Putamen (tissue), 1 donor: Measurements from ENCODE around the gene TAF10.
A peak's percentile ranks its signal among the peaks of the same experiment; 100 is the strongest.

ENCODE experiments used
- DNase-seq: peaks from one replicate; pipeline ENCODE4 v3.0.0-alpha.2; 2016; ENCODE audit warnings: low spot score

TAF10 gene

DNA sequence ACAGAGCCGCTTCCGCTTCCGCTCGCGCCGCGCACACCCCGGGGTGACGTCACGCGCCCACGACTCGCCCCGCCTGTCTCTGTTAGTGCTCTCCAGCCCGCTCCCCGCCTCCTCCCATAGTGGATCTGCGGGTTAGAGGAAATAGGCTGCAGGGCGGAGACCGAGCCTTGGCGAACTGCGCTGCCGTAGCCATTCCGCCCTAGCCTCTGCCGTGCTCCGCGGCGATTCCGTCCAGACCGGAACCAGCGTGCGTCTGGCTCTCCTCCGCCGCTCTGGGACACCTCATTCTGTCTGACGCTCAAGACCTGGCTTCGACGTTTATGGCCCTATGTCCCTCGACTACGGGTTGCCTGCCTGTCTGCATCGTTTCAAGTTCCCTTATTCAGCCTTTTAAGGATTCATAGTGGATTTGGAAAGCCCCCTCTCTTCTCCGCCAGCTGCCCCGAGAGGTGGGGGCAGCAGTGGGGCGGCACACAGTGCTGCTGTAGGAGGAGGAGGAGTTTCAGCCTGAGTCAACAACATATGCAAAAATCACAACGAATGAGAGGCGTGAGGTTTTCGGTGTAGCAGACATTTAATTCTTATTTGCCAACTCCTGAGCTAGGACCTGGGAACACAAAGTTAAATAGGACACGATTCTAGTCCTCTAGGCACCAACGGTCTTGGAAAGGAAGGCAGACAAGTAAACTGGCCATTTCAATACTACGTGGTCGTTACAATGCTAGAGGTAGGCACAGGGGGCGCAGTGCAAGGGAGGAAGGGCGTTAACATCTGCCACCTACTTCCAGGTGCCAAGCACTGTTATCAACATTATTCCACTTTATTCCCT, at the start of gene TAF10:
TAF10 (minus strand) TSS at position 4 of the 829 bp plus-strand sequence. CDS start 27 bp downstream, outside the sequence.
- peak; percentile 96 for DNase-seq

DNA sequence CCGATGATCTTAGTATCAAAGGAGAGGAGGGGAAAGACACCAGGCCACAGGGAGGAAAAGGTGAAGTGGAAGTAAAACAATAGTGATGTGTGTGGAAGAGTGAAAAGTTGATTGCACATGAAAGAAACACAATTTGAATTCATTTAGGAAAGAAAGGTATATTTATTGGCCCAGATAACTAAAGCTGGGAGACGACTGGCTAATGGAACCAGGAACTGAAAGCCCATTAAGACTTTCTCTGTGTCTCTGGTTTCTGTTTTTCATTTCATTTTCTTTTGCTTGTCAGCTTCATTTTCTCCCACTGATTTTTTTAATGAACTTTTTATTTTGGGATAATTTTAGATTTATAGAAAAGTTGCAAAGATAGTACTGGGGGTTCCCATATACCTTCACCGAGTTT, 48.7 kb upstream of the TAF10 start:
- no peak for DNase-seq

DNA sequence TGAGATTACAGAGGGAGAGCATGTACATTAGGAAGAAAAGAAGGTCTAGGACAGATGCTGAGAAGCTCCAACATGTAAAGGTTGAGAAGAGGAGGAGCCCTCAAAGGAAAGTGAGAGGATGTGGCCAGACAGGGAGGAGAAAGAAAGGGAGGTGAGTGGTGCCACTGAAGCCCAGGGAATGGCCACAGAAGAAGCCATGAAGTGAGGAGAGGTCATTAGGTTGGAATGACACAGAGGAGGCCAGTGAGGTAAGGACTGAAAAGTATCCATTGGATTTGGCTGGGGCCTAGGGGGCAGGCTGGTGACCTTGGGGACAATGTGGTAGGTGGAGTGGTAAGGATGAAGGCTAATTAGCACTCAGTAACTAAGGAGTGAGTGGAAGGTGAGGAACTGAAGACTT, 46.6 kb upstream of the TAF10 start:
- DNase-seq: no peak

DNA sequence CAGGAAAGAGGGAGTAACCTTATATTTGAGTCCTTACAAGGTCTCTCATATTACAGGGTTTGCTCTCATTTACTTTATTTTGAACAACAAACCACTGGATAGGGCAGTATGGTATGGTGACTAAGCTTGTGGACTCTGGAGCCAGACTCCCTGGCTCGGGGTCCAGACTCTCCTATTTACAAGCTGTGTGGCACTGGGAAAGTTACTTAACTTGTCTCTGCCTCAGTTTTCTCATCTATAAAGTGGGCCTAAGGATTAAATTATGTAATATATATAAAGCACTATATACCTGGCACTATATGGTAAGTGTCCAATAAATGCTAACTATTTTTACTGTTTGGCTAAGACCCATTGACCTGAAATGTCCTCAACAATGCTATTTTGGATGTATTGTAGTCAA, 45.3 kb upstream of the TAF10 start:
- no peak for DNase-seq

DNA sequence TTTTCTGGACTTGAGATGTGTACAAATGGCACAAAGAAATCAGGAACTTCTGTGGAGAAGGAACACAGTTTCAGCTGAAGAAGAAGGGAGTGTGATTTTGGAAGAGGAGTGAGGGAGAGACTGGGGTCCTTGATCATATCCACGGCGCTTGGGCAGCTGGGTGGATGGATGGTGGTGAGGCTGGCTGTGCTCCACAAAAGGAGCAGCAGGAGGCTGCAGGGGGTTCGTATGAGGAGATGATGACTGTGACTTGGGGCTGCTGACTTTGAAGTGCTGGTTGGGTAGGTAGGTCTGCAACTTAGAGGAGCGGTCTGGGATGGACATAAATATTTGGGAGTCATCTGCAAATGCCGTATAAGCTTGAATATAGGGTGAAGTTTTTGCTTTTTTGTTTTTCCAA, 44.9 kb upstream of the TAF10 start:
- no peak for DNase-seq

DNA sequence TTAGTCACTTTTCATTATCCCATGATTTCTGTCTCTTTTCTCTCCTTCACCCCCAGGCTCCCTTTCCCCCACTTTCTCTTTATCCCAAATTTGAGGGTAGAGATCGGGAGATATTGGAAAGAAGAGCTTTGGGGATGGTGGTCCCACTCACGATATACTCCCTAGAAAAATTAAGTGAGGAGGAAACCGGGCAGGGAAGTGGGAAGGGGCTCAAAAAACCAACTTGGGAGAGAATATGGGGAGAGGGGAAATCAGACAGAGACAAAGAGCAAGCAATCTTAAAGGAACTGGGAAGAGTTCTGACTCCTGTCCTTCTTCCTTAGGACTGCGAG, 44.5 kb upstream of the TAF10 start:
- DNase-seq: no peak

DNA sequence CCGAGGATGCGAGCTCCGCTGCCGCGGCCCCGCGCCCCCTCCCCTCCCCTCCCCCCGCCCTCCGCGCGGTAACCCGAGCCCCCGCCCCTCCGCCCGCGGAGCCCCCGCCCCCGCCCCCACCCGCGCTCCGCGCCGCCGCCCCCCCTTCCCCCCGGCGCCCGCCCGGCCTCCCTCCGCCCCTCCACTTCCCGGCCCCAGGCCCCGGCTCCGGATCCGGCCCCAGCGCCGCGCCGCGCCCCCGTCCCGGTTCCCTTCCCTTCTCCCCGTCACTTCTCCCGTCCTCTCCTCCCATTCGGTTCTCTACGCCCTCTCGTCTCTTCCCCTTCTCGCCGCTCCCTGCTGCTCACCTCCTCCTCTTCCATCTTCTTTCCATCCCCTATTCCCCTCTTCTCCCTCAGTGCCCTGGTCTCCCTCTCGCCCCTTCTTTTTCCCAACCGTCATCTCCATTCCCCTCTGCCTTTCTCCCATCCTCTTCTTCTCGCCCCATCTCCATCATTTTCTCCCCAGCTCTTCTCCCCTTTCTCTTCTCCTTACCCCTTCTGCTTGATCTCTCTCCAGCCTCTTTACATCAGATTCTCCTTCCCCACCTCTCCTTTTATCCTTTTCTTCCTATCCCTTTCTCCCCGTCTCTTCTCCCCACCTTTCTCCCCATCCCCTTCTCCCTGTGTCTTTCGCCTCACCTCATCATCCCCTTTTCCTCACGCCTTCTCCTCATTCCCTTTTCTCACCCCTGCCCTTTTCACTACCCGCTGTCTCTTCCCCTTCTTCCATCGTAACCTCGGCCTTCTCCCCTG, 44.0 kb upstream of the TAF10 start, which contains the start of gene DCHS1:
DCHS1 (minus strand) TSS at position 20 of the 794 bp plus-strand sequence. CDS start 14,196 bp downstream, outside the sequence.
- DNase-seq: no peak

DNA sequence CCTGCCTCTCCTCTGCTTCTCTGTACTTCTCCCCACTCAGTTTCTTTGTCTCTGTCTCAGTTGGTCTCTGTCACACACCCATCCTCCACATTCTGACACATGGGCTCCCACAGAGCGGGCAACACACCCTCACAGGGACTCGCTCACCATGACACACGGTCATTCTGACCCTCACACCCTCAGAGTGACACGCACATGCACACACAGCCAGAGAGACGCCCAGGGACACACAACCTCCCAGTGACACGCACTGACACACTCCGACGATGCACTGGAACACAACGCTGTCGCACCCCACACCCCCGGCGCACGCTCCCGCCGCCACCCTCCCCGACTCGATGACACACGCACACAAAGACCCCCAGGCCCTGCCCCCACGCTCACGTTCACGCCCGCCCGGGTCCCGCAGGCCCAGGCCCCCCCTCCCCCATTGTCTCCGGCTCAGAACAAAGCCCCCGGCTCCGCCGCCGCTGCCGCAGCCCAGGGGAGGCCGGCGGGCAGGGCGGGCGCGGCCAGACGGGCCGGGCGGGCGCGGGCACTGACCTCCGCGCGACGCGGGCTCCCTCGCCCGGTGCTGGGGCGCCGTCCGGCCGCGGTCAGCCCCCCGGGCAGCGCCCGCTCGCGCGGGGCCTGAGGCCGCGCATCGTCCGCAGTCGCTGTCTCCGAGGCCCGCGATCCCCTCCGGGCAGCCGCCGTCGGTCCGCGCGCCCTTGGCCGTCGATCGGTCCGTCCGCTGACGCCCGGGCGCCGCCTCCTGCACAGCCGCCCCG, 43.2 kb upstream of the TAF10 start:
- DNase-seq: peak; percentile 13

DNA sequence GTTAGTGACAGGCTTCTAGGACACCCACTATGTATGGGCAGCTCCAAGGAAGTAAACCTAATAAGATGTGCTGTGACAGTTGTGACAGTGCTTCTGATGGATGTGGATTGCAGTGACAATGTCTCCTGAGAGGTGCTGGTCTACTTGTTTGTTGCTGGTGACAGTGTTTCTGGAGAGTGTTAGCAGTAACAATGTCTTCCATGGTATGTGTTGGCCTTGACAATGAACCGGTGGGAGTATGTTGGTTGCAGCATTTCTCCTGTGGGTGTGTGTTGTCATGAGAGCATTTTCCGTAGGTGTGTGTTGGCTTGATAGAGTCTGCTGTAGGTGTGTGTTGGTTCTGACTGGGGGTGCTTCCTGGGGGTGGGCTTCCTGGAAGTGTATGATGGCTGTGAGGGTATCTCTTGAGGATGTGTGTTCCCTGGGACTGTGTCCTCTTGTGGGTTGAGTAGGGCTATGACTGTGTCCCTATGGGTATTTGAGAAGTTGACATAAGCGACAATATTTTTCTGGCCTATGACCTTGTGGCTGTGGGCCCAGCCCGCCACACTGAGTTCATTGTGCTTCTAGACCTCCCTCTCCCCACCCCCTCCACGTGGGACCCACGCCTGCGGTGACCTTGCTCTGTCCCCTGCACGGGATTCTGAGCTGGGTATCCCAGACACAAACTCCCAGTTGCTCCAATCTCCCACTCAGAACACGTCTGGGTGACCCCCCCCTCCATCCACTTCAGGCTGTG, 42.4 kb upstream of the TAF10 start:
- DNase-seq: peak; percentile 18

DNA sequence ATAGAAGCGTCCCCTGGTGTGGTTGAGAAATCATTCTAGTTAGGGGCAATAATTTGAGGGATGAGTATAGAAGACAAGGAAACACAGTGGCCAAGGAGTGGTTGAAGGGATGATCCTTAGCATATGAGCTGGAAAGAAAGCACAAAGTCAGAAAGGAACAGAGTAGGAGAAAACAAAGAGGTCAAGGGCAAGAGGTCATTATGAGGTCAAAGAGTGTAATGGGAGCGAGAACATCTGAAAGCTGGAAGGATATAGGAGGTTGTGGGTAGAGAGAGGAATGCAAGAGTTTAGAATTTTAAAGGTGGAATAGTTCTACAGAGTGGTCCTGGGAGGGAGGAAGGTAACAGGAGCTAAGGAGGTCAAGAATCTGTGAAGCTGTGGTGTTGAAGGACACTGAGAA, 41.6 kb upstream of the TAF10 start:
- DNase-seq: no peak

DNA sequence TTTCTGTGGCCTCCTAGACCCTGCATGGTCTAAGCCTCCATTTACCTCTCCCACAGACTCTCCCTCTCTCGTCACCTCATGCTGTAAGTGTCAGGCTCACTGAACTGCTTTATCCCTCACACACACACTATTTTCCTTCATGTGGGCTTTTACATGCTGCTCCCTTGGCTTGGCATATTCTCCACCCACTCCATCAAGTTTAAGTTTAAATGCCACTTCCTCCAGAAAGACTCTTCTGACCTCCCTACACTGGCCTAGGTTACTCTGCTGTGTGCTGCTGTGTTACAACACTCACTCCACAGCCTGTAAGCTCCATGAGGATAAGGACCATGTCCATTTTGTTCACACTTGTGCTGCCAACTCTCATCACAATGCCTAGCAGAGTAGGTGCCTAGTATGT, 41.1 kb upstream of the TAF10 start:
- no peak for DNase-seq

DNA sequence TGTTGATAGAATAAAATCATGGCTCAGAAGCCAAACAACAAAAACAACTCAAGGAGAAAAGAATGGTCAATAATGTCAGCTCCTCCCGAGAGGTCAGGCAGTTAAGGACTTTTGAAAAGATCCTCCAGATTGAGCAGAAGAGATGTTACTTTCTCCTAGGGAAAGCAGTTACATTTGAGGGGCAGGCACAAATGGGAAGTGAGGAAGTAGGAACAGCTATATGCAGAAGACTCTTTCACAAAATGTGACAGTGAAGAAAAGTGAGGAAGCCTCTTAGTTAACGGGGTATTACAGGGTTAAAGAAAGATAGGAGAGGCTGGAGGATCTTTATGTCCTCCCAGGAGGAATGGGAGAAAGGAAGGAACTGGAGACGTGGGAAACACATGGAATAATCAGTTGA, 40.2 kb upstream of the TAF10 start:
- DNase-seq: no peak

DNA sequence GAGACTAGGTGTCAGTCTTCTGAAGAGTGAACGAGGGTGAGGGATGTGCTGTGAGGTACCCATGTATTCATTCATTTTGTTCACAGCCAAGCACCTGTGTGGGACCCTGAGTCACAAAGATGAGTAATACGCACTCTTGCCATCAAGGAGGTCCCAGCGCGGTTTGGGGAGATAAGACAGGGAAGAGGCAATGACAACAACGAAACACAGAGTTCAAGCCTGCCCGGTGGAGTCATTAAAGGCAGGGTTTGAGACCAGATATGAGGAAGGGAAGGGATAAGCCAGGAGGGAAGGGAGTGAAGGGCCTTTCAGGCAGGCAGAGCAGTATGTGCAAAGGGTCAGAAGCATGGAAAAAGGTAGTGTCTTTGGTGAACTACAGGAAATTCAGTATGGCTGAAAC, 39.0 kb upstream of the TAF10 start:
- DNase-seq: no peak

DNA sequence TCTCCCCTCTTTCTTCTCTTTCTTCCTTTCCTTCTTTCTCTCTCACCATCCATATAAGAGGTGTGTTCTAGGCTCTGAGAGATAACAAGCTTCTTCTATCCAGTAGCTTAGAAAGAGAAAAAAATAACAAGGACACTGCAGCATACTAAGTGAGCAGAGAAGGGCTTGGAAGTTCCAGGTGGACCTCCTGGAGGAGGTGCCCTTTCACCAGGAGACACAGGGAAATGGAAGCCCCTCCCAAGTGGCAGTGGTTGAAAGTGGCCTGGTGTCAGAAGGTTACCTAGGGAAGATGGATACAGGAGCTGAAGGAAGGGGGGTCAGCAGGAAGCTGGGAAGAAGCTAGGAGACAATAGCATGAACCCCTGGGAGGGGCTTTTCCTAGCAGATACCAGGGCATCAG, 38.1 kb upstream of the TAF10 start:
- DNase-seq: no peak

DNA sequence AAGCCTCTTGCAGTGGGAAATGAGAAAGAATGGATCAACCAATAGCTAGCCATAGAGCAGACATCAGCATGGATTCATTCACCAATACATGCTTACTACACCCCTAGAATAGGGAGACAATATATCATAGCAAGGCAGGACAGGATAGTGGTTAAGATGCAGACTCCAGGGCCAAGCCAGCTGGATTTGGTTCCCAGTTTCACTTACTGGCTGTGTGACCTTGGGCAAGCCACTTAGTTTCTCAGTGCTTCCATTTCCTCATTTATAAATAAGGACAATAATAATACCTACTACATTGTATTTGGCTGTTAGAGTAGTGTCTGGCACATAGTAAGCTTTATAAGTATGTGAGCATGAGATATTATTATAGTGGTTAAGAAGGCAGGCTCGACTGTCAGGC, 36.5 kb upstream of the TAF10 start:
- DNase-seq: no peak

DNA sequence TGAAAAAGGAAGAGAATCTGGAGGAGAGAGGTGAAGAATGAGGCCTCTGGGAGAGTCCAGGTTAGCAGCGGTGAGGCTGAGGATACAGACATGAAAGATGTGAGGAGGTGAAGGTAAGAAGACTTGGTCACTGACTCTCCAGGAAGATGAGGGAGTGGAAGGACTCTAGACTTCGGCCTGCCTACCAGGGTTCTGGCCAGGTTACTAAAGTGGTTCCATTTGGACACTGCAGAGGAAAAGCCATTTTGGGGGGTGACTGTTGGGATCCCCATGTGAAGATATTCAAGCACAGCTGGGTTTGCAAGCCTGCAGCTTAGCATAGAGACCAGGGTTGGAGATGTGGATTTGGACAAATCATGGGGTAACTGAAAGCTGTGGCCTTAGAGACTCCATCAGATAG, 35.8 kb upstream of the TAF10 start:
- DNase-seq: no peak

DNA sequence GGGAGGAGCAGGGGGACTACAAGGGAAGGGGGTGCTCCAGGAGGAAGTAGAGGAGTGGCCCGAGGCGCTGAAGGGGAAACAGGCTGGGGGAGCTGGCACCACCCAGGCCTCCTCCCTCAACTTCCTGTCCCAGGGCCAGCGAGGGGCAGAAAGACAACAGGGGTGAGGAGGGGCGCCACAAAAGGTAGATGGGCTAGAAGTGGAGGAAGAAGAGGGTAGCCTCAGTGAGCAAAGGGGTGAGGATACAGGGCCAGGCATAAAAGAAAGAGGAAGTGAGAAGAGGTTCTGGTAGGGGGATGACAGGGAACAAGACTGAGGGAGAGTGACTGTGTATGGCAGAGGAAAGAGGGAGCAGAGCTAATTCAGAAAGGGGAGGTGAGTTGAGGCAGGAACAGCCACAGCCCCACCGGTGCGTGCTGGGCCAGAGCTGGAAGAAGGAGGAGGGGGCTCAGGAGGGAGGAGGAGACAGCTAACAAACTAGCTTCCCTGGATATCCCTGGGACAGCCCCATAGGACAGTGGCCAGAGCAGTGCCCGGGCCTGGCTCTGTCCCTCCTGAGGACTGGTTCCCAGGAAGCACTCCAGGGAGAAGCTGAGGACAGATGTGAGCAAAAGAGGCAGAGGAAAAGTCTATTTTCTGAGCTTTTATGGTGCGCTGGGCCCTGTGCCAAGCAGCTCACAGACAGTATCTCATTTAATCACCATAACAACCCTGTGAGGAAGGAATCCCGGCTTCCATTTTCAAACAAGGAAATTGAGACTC, 35.1 kb upstream of the TAF10 start:
- no peak for DNase-seq

DNA sequence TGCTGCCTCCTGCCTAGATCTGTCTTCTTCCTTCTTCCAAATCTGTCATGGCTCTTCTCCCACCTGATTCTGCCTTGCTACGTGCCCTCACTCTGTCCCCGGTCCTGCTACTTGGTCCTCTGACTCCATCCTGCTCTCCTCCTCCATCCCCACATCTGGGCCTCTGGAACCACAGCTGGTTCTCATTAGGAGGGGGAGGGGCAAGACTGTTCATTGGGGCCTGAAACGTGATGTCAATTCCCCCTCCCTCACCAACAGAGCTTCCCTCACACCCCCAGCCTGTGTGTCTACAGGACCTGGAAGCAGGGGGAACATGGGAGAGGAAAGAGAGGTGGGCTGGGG, 34.5 kb upstream of the TAF10 start:
- DNase-seq: no peak

DNA sequence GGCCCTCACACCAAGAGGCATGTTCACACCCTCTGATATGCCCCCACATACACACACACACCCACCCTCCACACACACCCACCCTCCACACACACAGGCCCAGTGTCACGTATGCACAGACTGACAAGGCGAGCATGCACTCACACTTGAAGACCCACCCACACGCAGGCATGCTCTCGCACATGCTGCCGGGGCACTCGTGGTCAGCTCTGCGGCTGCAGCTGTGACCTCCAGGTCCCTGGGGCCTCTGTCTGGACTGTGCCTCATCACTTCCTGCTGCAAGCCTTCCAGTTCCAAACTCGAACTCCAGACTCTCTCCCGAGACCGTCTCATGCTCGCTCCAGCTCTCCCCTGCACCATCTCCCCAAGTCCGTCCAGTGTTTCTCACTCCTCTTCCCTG, 34.1 kb upstream of the TAF10 start:
- no peak for DNase-seq

DNA sequence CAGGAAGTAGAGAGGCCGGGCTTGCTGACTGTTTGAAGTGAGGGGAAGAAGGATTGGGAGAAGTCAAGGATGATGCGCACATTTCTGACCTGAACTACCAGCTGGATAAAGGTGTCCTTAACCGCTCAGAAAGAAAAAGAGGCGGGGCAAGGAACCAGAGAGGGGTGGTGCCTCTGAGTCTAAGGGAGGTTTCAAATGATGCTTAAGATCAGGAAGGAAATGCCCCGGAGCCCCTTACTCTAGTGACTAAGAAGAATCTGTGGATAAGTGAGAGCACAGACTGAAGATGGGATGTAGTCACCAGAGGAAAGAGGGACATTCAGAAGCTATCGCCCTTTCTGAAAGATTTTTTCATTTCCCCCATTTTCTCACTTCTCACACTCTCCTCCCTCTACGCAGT, 30.9 kb upstream of the TAF10 start:
- DNase-seq: no peak

DNA sequence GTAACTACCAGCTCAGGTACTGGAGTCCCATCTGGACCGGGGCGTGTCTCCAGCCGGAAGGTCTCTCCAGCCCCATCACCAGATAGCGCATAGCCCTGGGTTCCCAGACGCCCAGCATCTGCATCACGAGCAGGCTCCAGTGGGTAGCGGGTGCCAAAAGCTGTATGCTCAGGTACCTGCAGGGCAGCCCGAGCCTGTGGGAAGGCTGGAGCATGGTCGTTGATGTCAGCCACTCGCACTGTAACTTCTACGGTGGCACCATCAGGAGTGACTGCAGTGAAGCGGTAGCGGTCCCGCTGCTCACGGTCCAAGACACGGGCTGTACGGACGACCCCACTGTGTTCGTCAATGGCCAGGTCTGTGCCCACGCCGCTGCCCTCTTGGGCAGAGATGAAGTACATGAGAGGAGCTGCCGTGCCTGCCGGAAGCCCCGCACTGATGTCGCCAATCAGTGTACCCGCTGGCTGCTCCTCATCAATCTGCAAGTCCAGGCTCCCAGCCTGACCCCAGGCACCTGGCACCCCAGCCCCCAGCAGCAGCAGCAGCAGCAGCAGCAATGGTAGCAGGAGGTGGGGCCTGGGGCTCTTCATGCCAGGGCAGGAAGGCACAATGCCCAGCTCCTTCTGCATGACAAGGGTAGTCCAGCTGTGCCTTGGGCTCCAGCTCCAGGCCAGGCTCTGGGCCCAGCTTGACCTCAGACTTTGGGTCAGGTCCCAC, 29.1 kb upstream of the TAF10 start:
- DNase-seq: peak; percentile 70
